GM18502 (cell line): ENCODE measurements around the gene SEMA4D.

ENCODE experiments used
- ATAC-seq: cut with Tn5 transposase; IDR thresholded peaks from one replicate; pipeline ENCODE4 v1.9.1; 2021; ENCODE audit warnings: mild to moderate bottlenecking; ENCODE audit not compliant: unreplicated experiment, poor library complexity

SEMA4D gene

GRCh38 chr9:89364666-89365531, 133.0 kb downstream of the SEMA4D start:
- no peak for ATAC-seq

DNA sequence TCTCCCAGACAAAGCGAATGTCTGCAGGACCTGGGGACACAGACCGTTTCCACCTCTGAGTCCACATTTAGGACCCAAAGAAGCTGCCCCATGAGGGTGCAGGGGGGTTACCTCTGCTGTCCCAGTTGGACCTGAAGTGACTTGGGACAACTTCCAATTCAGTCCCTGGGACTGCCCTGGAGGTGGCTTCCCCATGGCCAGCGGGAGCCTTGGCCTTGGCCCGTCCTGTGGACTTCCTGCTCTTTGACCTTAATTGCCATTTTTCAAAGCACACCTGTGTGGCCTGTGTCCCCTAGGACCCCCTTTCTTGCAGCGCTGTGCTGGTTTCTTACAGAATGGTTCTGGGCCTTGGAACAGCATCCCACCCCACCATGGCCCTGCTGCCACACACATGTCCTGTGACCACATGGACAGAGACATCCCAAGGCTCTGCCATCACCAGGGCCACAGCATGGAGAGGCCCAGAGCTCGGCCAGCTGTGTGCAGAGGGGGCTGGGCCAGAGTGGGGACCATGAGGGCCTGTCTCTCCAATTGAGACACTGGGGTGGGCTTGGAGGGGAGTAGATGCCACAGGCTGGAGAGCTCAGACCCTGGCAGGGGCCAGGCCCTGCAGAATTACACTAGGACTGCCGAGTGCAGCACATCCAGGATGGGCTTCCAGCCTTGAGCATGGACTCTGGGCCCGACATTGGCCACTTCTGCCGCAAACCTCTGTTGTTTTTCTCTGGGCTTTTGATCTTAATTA, 133.8 kb downstream of the SEMA4D start:
- ATAC-seq, result no peak

- no peak for ATAC-seq
Observed at GRCh38 chr9:89363311-89363670, 134.6 kb downstream of the SEMA4D start.

- no peak for ATAC-seq
Observed at GRCh38 chr9:89362647-89363310, 135.1 kb downstream of the SEMA4D start.

DNA sequence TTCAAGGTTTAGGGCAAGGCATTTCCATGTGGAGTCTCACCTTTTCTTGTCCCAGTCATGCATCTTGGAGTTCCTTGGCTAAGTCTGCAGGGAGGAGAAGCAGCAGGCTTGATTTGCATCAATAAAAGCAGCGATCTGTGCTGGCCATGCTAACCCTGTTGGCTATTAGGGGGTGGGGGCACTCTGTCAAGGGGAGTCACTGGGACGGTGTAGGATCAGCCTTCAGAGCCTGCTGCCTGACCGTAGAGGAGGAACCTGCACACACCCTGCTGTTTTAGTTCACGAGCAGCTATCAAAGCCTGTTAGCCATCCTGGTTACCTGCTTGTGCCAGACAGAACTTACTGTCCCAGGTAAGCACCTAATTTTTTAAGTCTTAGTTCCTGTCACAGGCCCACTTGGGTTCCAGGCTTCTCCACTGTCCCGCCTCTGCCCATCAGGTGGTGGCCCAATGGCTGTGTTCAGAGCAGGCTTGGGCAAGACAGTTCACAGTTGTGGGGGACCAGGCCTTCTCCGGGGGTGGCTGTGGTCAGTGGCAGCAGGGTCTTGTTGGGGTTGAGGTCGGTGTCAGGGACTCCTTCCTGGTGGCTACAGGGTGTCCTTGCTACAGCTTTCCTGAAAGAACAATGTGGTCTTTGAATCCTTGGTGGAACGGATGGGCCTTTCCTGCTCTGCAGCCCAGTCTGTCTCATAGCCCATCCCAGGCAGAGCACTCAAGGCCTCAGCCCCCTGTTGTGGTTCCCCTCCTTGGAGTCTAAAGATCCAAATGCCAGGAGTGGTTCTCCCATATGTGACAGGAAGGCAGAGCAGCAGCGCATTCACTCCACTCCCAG, 135.9 kb downstream of the SEMA4D start:
- ATAC-seq, result no peak

DNA sequence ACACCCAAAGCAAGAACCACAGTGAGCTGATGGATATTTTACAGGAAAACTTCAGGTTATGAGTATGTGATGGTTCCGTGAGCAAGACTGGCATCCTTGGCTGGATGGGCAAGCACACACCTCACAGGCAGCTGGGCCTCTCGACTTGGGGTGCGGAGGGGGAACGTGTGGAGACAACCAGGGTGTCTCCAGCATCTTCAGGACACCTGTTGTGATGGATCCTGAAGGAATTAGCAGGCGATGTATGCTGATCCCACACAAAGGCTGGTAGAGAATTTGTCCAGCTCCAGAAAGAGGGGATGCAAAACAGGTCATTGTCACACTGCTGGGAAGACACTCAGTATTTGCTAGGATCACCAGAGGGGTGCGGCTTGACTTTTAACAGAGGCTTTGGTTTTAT, 136.9 kb downstream of the SEMA4D start:
- ATAC-seq, result no peak

DNA sequence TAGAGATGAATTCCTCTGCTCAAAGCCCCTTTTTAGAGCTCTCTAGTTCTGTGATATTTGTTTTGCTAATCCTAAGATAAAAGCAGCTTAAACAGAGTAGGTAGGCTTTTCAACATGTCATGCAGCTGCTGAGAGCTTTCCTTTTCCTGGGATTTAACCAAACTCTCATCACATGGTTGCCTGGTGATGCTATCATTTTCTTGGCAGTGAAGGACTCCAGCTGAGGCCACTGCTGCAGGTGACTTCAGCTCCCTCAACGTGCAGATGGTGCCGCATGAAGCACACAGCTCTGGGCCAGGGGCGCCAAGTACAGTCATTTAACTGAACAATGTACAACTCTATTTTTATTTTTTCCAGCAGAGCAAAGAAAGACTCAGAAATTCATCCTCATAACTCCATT, 137.4 kb downstream of the SEMA4D start:
- no peak for ATAC-seq

DNA sequence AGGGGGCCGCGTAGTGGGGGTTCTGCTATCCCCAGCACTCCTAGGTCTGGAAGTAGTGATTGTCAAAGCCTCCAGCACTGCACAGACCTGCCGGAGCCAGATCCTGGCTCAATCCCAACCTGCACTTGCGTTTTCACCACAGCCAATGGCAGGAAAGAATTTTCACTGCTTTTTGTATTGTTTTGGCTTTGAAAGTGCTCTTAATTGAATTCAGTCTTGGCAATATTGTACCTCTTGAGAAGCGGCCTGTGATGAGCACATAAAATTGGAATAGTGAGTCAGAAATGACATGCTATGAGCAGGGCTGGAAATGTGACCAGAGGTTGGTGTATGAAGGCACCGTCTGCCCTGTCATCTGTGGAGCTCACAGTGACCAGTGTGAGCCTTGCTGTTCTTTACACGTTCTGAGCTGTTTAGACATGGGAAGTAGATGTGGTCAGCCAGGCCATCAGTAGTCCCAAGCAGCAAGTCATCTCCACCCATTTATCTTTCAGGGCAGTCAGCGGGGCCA, 138.1 kb downstream of the SEMA4D start:
- no peak for ATAC-seq

DNA sequence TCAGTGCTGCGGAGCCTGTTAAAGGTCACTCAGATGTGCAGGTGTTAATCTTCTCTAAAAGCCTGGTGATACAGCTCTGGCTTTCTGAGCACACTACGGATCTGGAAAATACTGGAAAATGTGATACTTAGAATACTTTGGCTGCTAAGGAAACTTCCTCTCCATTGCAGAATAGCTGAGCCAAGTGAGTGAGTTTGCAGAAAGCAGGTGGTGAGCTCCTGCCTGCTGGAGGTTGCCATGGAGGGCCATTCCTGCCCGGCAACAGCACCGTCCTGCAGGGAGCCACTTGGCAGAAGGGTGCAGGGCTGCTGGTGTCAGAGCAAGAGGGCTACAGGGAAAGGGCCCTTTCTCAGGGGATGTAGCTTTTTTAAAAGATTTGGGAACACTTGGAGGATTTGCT, 138.9 kb downstream of the SEMA4D start:
- ATAC-seq, result no peak

DNA sequence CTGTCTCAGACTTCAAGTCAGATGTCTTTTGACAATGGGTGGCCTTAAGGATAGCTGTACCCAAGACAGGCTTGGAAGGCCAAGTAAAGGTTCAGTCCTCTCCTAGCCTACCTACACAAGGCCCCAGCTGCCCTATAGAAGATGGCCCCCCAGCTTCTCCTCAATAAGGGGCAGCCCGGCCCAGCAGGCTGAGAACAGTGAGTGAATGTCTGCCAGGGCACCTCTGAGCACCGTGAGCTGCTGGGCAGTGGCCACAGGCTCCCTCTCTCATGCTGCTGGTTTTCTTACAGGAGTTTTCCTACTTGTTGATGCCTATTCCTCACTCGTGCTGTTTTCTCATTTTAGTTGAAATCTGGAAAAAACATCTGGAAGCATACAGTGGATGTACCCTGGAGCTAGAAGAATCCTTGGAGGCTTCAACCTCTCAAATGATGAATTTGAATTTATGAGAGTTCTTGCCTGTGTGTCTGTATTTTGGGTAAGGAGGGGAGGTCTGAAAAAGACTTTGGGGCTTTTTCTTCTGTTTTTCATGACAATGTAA, 139.5 kb downstream of the SEMA4D start:
- ATAC-seq, result no peak

DNA sequence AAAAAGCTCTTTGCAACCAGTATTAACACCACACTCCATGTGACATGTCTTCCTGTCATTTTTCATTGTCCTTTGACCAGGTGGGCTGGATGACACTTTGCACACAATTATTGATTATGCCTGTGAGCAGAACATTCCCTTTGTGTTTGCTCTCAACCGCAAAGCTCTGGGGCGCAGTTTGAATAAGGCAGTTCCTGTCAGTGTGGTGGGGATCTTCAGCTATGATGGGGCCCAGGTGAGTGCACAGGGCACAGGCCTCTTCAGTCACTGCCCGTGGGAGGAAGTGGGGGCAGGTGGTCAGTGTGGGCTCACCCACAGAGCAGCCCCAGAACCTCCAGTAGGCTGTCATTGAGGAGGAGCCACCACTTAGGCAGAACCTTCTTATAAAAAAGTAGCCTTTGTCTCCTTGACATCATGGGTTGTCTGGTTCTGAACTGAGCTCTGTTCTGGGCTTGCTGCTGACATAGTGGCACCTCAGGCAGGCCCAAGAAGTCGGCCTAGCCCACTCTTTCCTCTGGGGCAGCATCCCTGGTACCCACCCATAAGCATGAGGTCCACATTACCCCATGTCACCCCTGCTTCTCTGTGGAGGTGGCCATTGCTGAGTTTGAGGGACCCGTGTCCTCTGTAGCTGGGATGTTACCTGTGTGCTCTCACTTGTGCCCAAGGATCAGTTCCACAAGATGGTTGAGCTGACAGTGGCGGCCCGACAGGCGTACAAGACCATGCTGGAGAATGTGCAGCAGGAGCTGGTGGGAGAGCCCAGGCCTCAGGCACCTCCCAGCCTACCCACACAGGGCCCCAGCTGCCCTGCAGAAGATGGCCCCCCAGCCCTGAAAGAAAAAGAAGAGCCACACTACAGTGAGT, 140.3 kb downstream of the SEMA4D start:
- ATAC-seq, result no peak

GRCh38 chr9:89356782-89357181, 141.1 kb downstream of the SEMA4D start:
- ATAC-seq, result no peak

GRCh38 chr9:89354471-89354870, 143.4 kb downstream of the SEMA4D start:
- no peak for ATAC-seq

- no peak for ATAC-seq
Observed at GRCh38 chr9:89353989-89354388, 143.9 kb downstream of the SEMA4D start.

GRCh38 chr9:89352874-89353649, 144.9 kb downstream of the SEMA4D start:
- no peak for ATAC-seq

DNA sequence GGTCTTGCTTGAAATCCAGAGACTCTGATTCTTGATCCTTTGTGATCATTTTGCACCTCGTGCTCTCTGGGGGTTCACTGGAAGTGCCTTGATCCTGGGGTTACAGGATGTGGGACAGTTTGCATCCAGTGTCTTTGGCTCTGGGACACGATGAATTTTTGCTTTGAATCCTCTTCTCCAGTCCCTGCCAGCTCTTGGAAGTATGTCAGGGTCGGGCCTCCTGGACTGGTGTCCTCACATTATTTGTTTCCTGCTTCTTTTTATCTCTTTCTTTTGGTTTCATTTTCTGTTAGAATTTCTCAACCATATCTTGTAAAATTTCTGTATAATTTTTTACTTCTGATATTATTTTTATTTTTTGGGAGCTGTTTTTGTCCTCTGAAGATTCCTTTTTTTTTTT, 145.5 kb downstream of the SEMA4D start:
- no peak for ATAC-seq

DNA sequence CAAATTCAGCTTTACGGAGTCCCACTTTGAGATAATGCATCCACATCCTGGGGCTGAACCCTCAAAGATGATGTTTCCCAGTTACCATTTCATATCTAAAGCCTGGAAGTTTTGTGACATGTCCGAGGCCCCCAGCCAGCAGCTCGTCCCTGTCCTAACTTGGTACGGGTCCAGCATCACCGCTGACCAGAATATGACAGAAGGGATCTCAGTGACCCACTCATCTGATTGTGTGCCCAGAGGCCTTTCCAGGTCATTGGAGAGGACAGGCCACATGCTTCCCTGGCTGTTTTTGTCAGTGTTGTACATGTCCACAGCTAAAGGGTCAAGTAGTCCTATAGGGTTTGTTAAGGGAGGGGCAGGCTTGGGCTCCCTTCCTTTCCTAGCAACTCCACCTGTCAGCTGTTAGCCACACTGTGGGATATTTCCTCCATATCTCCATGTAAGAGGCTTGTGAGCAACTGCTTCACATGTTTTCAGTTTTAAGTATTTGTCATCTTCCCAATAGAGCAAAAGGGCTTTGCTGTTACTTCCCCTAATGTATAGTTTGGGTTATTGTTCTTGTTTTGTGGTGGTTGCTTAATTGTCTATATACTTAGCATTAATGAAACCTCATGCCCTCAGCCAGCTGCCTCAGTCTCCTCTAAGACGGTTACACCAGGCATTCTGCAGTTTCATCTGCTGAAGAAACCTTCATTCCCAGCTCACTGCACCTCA, 146.2 kb downstream of the SEMA4D start:
- ATAC-seq, result no peak
